Thoracic aorta (tissue), 2 donors: ENCODE measurements around the gene HDAC11. TPM values are rescaled to one million over a fixed set of nuclear protein-coding genes. Genes with fewer than 3 reads are reported as not detected.
A peak's percentile ranks its signal among the peaks of the same experiment; 100 is the strongest.

ENCODE experiments used
- ATAC-seq: fragments of 150-250 bp; one replicate; pipeline ENCODE4 v1.8.0; 2017; ENCODE audit warnings: low read depth; ENCODE audit not compliant: insufficient number of reproducible peaks, low FRiP score
- DNase-seq: peaks from one replicate; pipeline ENCODE4 v3.0.0-alpha.2; 2020; ENCODE audit warnings: low spot score
- H3K27ac ChIP-seq, 2 donors: fragments of 200-600 bp; sonication (generic); 1 replicate in 1 of 2; 2 replicates in 1 of 2; pipeline ENCODE4 v1.5.1; 2016; ENCODE audit warnings: mild to moderate bottlenecking in 2 of 2, moderate library complexity in 2 of 2
- H3K27me3 ChIP-seq: fragments of 200-600 bp; sonication (generic); replicated peaks from 2 replicates; pipeline ENCODE4 v1.6.0; 2016; ENCODE audit warnings: mild to moderate bottlenecking; ENCODE audit not compliant: insufficient read depth
- H3K36me3 ChIP-seq: fragments of 200-600 bp; sonication (generic); one replicate; pipeline ENCODE4 v1.5.1; 2016
- H3K4me1 ChIP-seq, 2 donors: fragments of 200-600 bp; sonication (generic); 1 replicate in 1 of 2; 2 replicates in 1 of 2; pipeline versions ENCODE4 v1.5.1 to v1.6.0; 2016; ENCODE audit warnings: low read depth in 2 of 2, mild to moderate bottlenecking in 1 of 2; ENCODE audit not compliant: control insufficient read depth in 1 of 2
- H3K4me3 ChIP-seq: fragments of 200-600 bp; sonication (generic); 2 replicates; pipeline ENCODE4 v1.5.1; 2016; ENCODE audit warnings: mild to moderate bottlenecking
- H3K9me3 ChIP-seq: fragments of 200-600 bp; sonication (generic); 2 replicates; pipeline ENCODE4 v1.5.1; 2016
- CTCF ChIP-seq: fragments of 200-600 bp; sonication (generic); IDR thresholded peaks from one replicate; pipeline ENCODE4 v1.5.1; 2019; ENCODE audit warnings: antibody characterized with exemption
- total RNA-seq, 2 donors: library from RNA; depleted of rRNA; stranded (reverse); fragments of >200 nt; gene quantifications; one replicate each; pipeline versions ENCODE4 v1.1.0 to v1.2.3, GENCODE V29; 2016

The HDAC11 gene
- total RNA-seq, 2 donors from 2014 or later, result 15.8 to 17.4 TPM

- Histone ChIP-seq H3K4me1 (peaks cover 5 to 25% of the 10 kb centered on the region in 2 donors), H3K9me3 (no peaks in the 10 kb centered on the region), H3K27ac (no peak overlapping the region), H3K4me3 (no peak overlapping the region), H3K36me3 (no peaks in the 10 kb centered on the region), H3K27me3 (no peaks in the 10 kb centered on the region)
- no peak for TF ChIP-seq CTCF
- no peak for DNase-seq
- ATAC-seq, result no peak
Observed at GRCh38 chr3:13513051-13513912, 33.2 kb downstream of the HDAC11 start.

DNA sequence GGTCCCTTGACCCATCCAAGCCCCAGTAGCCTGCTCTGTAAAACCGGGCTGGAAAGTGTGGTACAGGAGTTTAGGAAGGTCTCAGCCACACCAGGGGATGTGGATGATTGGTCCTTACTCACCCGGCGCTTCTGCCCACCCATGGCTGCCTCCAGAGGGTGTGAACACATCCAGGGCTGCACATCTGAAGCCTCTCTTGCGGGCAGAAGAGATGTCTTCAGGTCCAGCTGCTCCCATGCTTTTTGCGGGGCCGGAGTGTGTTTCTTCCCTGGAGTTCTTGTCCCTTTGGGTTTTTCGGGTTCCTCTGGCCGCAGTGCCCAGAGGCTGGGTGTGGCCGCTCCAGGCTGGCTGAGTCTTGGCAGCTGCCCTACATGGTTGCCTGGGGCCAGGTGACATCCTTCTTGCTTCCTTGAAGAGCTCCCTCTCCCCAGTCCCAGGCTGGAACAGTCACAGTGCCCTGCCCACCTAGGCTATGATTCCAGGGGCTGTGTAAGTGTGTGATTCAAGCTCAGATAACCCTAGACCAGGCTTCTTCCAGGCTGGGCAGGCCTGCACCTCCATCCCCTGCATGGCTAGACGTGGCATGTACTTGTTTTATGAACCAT, 33.9 kb downstream of the HDAC11 start:
- no peak for DNase-seq
- Histone ChIP-seq H3K9me3 (no peaks in the 10 kb centered on the region), H3K4me3 (no peak overlapping the region), H3K36me3 (no peaks in the 10 kb centered on the region), H3K27ac (no peak overlapping the region), H3K4me1 (peaks cover 5 to 32% of the 10 kb centered on the region in 2 donors), H3K27me3 (no peaks in the 10 kb centered on the region)
- no peak for TF ChIP-seq CTCF
- no peak for ATAC-seq

DNA sequence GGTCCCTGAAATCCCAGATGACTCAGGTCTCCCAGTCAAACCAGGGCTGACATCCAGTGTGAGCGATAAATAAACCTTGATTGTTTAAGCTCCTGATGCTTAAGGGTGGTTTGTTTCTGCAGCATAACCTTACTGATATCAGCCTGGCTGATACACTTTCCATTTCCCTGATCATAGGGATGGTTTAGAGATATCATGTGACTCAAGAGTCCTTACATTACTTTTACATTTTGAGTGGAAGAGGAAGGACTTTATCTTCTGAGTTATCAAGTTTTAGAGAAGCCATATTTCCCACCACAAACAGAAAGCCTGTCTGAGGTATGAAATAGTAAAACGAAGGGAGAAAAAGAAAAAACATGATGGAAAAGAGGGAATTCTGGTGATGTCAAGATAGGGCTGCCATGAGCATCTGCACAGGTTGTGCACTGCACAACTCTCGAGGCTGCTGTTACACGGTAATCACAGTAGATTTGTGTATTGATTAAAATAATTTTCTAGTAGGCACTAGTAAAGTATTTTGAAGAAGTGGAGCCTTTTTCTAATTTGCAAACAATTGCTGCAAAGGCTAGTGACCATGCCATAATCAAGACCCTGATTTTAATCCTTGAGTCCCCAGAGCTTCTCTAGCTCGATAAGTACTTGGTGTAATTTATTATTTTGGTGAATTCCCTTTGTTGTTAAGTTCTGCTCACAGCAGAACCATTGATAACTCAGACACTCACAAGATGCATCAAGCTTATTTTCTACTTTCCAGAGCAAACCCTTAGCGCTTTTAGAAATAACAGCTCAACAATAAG, 34.7 kb downstream of the HDAC11 start:
- peaks cover 5 to 32% of the 10 kb centered on the region in 2 donors for H3K4me1 ChIP-seq

DNA sequence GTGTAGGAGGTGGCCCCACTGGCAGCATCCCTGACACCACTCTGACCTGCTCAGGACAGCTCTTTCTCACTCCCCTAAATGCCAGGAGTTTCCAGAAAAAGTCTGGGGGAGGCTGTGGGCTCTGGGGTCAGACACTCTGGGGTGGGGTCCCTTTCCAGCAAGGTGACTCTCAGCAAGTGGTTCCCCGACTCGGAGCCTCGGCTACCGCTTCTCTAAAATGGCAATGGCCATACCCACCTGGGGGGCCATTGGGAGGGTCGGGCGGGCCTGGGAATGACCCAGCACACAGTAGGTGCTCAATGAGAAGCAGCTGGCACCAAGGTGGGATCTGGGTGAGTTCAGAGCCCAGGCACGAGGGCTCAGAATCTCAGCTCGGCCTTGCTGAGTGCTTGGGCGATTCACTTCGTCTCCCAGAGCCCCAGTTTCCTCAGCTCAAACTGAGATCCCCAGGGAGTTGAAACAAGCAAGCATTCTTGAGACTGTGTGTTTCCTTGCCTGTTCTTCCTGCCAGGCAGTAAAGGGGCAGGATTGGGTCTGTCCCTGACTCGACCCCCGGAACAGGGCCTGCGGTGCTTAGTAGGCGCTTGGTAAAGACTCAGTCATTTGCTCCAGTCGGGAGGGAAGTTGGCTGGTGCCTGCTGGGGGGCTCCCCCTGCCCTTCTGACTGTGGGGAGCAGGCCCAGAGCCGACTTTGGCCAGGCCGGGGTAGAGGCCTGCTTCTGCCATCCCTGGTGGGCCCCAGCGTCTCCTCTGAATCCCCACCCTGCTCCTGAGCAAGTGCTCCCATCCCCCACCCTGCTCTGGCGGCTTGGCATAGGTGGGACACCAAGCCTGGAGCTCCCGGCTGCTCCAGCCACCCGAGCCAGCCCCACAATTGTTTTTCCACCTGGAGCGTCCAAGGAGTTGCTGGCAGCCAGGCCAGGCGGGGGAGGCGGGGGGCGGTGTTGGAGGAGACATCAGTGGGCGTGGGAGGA, 36.0 kb downstream of the HDAC11 start:
- ATAC-seq (no peak), DNase-seq (no peak)
- Histone ChIP-seq H3K4me1 (peaks cover 5 to 32% of the 10 kb centered on the region in 2 donors), H3K36me3 (no peaks in the 10 kb centered on the region), H3K9me3 (no peaks in the 10 kb centered on the region), H3K4me3 (no peak overlapping the region), H3K27me3 (no peaks in the 10 kb centered on the region), H3K27ac (peak overlapping the region in 1 of 2 donors; percentile 24)
- TF ChIP-seq CTCF, result no peak

More for the DNA sequence above, 34.7 kb downstream of the HDAC11 start:
- no peaks in the 10 kb centered on the region for H3K9me3 ChIP-seq
- H3K36me3 ChIP-seq, result no peaks in the 10 kb centered on the region
- no peak for ATAC-seq
- no peaks in the 10 kb centered on the region for H3K27me3 ChIP-seq
- no peak overlapping the region for H3K27ac ChIP-seq
- H3K4me3 ChIP-seq, result no peak overlapping the region
- no peak for TF ChIP-seq CTCF
- no peak for DNase-seq
